Astrocyte (in vitro differentiated cells and primary cell): Measurements from ENCODE around the gene WNT4.

Experiments
- CTCF ChIP-seq: IDR thresholded peaks from 2 replicates; pipeline ENCODE4 v1.5.1; 2011; ENCODE audit warnings: low read depth, mild to moderate bottlenecking, inconsistent platforms, low read length, moderate library complexity; ENCODE audit not compliant: insufficient read depth
- EZH2 ChIP-seq: IDR thresholded peaks from 2 replicates; pipeline ENCODE4 v1.6.1; 2012; ENCODE audit warnings: mild to moderate bottlenecking, low read length, inconsistent platforms; ENCODE audit not compliant: insufficient read depth

GRCh38 chr1:22104094-22104493, 38.8 kb downstream of the WNT4 start:
- TF ChIP-seq EZH2 (no peak), CTCF (no peak)
